Measurements from ENCODE around the gene MEN1.

DNA sequence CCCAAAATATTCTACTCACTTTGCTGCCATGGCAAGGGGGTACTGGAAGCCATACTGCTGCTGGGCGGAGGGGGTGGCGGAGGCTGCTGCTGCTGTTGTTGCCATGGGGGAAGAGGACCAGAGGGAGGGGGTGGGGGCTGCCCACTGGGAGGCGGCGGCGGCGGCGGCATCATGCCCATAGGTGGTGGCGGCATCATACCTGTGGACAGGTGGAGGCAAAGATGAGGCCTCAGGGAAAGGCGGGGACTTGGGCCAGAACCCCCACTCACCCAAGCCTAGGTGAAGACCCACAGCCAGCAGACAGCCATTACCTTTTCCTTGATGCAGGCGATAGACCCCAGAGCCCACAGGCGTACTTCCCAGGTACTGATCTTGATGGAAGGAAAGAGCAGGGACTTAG, 43.5 kb downstream of the MEN1 start:
- TF ChIP-seq, protein P1, sequence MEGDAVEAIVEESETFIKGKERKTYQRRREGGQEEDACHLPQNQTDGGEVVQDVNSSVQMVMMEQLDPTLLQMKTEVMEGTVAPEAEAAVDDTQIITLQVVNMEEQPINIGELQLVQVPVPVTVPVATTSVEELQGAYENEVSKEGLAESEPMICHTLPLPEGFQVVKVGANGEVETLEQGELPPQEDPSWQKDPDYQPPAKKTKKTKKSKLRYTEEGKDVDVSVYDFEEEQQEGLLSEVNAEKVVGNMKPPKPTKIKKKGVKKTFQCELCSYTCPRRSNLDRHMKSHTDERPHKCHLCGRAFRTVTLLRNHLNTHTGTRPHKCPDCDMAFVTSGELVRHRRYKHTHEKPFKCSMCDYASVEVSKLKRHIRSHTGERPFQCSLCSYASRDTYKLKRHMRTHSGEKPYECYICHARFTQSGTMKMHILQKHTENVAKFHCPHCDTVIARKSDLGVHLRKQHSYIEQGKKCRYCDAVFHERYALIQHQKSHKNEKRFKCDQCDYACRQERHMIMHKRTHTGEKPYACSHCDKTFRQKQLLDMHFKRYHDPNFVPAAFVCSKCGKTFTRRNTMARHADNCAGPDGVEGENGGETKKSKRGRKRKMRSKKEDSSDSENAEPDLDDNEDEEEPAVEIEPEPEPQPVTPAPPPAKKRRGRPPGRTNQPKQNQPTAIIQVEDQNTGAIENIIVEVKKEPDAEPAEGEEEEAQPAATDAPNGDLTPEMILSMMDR (IDR thresholded peaks at IDR 0.05) = no peak
- TF ChIP-seq POLR2A (IDR thresholded peaks at IDR 0.05) = no peak
